Osteoblast (primary cell): ENCODE results near the gene RAPGEF1. TPM values are rescaled to one million over a fixed set of nuclear protein-coding genes. Genes with fewer than 3 reads are reported as not detected.

Experiments used
- DNase-seq: peaks from one replicate; pipeline ENCODE4 v3.0.0; 2011; ENCODE audit warnings: low spot score, mixed read lengths; ENCODE audit not compliant: insufficient read length; ENCODE audit errors: missing footprints
- H2AFZ ChIP-seq: 2 replicates; pipeline ENCODE4 v1.6.0; 2011; ENCODE audit warnings: mild to moderate bottlenecking, low read length
- H3K27ac ChIP-seq: 2 replicates; pipeline ENCODE4 v1.5.1; 2011; ENCODE audit warnings: mild to moderate bottlenecking, low read depth, low read length, moderate library complexity
- H3K27me3 ChIP-seq: 2 replicates; pipeline ENCODE4 v1.6.0; 2012; ENCODE audit warnings: mild to moderate bottlenecking, control low read depth, inconsistent platforms, low read length, moderate library complexity; ENCODE audit not compliant: insufficient read depth
- H3K36me3 ChIP-seq: 2 replicates; pipeline ENCODE4 v1.5.1; 2011; ENCODE audit warnings: mild to moderate bottlenecking, low read length, control low read depth, moderate library complexity; ENCODE audit not compliant: insufficient read depth
- H3K4me1 ChIP-seq: 2 replicates; pipeline ENCODE4 v1.5.1; 2011; ENCODE audit warnings: mild to moderate bottlenecking, low read length, control low read depth, moderate library complexity; ENCODE audit not compliant: insufficient read depth
- H3K4me2 ChIP-seq: 2 replicates; pipeline ENCODE4 v1.6.0; 2011; ENCODE audit warnings: mild to moderate bottlenecking, low read length; ENCODE audit not compliant: insufficient read depth
- H3K4me3 ChIP-seq: fragments of 200-600 bp; sonication (generic); 3 replicates; pipeline ENCODE4 v1.5.1; 2012; ENCODE audit warnings: mild to moderate bottlenecking, low read length, inconsistent platforms; ENCODE audit not compliant: insufficient read depth
- H3K79me2 ChIP-seq: 2 replicates; pipeline ENCODE4 v1.6.0; 2012; ENCODE audit warnings: mild to moderate bottlenecking, low read length, control low read depth, inconsistent platforms; ENCODE audit not compliant: insufficient read depth
- H3K9me3 ChIP-seq: 2 replicates; pipeline ENCODE4 v1.5.1; 2011; ENCODE audit warnings: low read depth, low read length, control low read depth
- H4K20me1 ChIP-seq: 2 replicates; pipeline ENCODE4 v1.6.0; 2012; ENCODE audit warnings: mild to moderate bottlenecking, low read length, control low read depth; ENCODE audit not compliant: insufficient read depth
- total RNA-seq: library from RNA; depleted of rRNA; stranded (reverse); fragments of >200 nt; gene quantifications from 2 replicates; pipeline ENCODE4 v1.2.3, GENCODE V29; 2012
- TF ChIP-seq, protein P1 (sequence below): IDR thresholded peaks from 2 replicates; pipeline ENCODE4 v1.5.1; 2011; ENCODE audit warnings: mild to moderate bottlenecking, low read depth, low read length, moderate library complexity; ENCODE audit errors: extremely low read depth

The RAPGEF1 gene
- total RNA-seq, 1 donor, result 34.7 TPM

DNA sequence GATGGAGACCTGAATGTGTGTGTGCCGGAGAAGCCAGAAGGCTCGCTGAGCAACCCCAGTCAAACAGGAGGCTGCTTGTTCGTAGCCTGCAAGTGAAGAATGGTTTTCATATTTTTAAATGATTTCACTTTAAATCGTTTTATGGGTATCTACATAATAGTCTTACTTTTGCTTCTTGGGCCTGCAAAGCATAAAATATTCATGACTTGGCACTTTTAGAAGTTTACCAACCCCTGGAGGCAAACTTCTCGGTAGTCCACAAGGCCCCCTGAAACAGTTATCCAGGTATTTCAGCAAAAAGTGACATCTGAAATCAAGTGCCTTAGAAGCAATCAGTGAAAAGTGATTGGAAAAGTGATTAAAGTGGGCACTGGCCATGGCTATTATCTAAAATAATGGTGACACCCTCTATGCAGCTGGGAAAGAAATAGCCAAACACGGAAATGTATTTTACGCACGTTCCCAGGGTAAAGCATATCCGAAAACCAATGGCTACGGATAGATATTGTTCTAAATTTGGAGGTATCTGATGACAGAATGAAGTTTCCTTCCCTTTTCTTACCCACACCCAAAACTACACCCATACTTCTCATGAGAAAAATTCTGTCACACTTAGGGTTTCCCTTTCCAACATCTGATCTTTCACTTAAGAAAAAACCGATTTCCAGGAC, 39.0 kb downstream of the RAPGEF1 start:
- DNase-seq, result no peak
- H3K4me1 ChIP-seq, result peaks cover 6% of the 10 kb centered on the region
- H4K20me1 ChIP-seq, result peaks cover 52% of the 10 kb centered on the region
- H3K4me3 ChIP-seq, result no peak overlapping the region
- H3K27me3 ChIP-seq, result no peaks in the 10 kb centered on the region
- H3K27ac ChIP-seq, result no peak overlapping the region
- TF ChIP-seq, protein P1, sequence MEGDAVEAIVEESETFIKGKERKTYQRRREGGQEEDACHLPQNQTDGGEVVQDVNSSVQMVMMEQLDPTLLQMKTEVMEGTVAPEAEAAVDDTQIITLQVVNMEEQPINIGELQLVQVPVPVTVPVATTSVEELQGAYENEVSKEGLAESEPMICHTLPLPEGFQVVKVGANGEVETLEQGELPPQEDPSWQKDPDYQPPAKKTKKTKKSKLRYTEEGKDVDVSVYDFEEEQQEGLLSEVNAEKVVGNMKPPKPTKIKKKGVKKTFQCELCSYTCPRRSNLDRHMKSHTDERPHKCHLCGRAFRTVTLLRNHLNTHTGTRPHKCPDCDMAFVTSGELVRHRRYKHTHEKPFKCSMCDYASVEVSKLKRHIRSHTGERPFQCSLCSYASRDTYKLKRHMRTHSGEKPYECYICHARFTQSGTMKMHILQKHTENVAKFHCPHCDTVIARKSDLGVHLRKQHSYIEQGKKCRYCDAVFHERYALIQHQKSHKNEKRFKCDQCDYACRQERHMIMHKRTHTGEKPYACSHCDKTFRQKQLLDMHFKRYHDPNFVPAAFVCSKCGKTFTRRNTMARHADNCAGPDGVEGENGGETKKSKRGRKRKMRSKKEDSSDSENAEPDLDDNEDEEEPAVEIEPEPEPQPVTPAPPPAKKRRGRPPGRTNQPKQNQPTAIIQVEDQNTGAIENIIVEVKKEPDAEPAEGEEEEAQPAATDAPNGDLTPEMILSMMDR, result no peak
- no peaks in the 10 kb centered on the region for H3K9me3 ChIP-seq
- H3K4me2 ChIP-seq, result no peak overlapping the region
- no peak overlapping the region for H2AFZ ChIP-seq
- H3K79me2 ChIP-seq, result peaks cover 97% of the 10 kb centered on the region
- H3K36me3 ChIP-seq, result no peaks in the 10 kb centered on the region

DNA sequence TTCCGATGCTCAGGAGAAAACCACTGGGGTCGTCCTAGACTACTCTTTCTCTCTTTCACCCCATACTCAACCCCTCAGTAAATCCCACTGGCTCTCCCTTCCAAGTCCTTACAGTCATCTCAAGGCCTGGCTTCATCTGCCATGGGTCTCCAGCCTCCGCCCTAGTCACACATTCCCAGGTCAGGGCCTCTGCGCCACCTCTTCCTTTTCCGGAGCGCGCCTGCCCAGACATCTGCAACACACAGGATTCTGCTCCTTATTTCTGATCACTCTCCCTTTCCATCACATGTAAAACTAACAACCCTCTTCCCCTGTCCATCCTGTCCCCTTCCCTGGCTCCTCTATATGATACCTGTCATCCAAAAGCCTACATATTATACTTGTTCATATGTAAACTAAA, 39.8 kb downstream of the RAPGEF1 start:
- Histone ChIP-seq H3K4me1 (peaks cover 2% of the 10 kb centered on the region), H3K27me3 (no peaks in the 10 kb centered on the region), H3K79me2 (peaks cover 97% of the 10 kb centered on the region), H3K27ac (no peak overlapping the region), H3K36me3 (no peaks in the 10 kb centered on the region), H3K4me2 (no peak overlapping the region), H3K9me3 (no peaks in the 10 kb centered on the region), H2AFZ (no peak overlapping the region), H3K4me3 (no peak overlapping the region), H4K20me1 (peaks cover 58% of the 10 kb centered on the region)
- TF ChIP-seq, protein P1, result no peak
- DNase-seq, result no peak

DNA sequence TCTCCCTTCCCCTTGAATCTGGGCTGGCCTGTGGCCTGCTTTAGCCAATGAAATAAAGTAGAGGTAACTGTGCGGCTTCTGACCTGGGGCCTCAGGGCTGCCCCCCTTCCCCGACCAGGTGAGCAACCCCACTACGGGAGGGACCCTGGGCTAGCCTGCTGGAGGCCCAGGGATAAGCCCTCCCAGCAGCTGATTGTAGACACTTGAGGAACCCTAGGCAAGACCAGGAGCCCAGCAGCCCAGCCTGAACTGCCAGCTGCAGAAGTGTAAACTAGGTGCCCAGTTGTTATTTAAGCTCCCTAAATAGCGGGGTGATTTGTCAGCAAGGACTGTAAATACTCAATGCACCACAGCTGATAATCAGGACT, 41.3 kb downstream of the RAPGEF1 start:
- Histone ChIP-seq H3K9me3 (no peaks in the 10 kb centered on the region), H3K4me1 (peaks cover 2% of the 10 kb centered on the region), H2AFZ (no peak overlapping the region), H3K4me2 (no peak overlapping the region), H3K27ac (no peak overlapping the region), H3K79me2 (peaks cover 96% of the 10 kb centered on the region), H4K20me1 (peaks cover 65% of the 10 kb centered on the region), H3K27me3 (no peaks in the 10 kb centered on the region), H3K4me3 (no peak overlapping the region), H3K36me3 (no peaks in the 10 kb centered on the region)
- TF ChIP-seq, protein P1, result no peak
- DNase-seq, result no peak

DNA sequence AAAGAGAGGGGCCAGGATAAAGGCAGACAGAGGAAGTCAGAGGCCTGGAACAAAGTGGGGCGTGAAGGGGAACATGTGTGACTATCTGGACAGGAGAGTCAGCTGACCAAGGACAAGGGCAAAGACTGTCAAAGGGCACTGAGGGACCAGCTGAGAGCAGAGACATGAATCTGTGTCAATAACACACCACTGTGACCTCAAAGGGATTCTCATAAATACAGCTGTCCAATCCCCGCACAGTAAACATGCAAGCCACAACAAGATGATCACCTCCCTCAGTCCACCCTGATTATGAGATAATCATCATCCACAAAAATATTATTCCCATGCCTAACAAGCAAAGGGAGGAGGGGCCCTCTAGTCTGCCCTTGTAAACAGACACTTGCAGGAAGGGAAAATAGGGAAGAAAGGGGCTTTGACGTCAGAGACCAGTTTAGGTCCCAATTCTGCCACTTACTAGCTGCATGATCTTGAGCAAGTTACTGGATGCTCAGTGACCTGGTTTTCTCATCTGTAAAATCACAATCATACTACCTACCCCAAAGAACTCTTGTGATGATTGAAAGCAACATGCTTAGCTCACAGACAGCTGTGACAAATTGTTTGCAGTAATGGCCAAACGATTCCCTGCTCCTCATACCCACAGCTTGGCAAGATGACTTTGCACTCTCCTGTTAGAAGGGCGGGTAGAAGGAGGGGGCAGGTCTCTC, 41.8 kb downstream of the RAPGEF1 start:
- peaks cover 69% of the 10 kb centered on the region for H4K20me1 ChIP-seq
- no peak overlapping the region for H2AFZ ChIP-seq
- H3K4me2 ChIP-seq, result no peak overlapping the region
- H3K79me2 ChIP-seq, result peaks cover 95% of the 10 kb centered on the region
- H3K9me3 ChIP-seq, result no peaks in the 10 kb centered on the region
- no peaks in the 10 kb centered on the region for H3K27me3 ChIP-seq
- TF ChIP-seq, protein P1, result no peak
- H3K36me3 ChIP-seq, result no peaks in the 10 kb centered on the region
- H3K4me1 ChIP-seq, result peaks cover 2% of the 10 kb centered on the region
- H3K4me3 ChIP-seq, result no peak overlapping the region
- no peak for DNase-seq
- H3K27ac ChIP-seq, result no peak overlapping the region
